ENCODE measurements around the gene CMIP. TPM values are rescaled to one million over a fixed set of nuclear protein-coding genes. Genes with fewer than 3 reads are reported as not detected.

CMIP gene
- total RNA-seq, 1 experiment from 2014 or later = 68.0 TPM

DNA sequence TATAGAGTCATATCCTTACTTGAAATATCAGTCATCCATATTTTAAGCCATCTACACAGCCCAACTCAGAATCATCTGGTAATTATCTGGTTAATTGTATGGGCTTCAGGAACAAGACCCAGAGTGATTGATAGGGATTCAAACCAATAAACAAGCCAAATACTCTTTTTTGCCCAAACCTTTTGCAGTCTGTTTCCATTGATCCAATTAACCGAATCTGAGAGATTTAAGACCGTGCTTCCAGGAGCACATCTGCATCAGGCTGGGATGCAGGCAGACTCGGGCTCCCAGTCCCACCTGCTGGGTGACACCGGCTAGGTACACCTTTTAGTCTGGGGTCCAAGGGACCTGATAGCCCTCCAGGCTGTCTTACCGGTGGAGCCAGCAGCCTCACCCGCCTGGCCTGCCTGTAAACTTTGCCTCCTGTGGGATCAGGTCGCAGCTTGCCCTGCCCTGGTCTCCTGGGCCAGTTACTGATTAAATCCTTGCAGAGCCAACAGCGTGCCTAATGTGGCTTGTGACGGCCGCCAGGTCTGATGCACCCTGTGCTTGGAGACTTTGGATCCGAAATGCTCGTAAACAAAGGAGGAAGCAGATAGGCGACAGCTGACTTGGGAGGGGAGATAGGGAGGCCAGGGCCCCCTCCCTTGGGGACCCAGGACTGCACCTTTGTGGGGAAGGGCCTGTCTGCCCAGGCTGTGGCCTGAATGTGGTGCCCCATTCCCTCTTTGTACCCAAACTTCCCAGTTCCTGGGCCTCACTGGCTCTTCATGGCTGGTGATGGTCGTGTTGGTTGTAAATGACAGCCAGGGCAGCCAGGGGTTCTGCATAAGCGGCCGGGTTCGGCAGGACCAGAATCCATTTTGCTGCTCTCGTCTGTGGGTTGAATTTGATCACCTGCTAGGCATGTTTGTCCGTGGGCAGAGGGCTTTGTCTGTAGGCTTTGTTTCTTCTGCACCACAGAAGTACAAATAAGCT, 3.8 kb downstream of the CMIP start:
- H3K27ac Mint-ChIP-seq (ENCODE audit: unreplicated experiment) = peak overlapping the region; percentile 78
- peaks cover 68% of the 10 kb centered on the region for H3K4me1 ChIP-seq
- H3K36me3 ChIP-seq (ENCODE audit: control insufficient read depth, insufficient read depth, low read length) = 0 out of 2 replicates have a peak, but pooled peaks cover 2% of the 10 kb centered on the region
- H3K36me3 Mint-ChIP-seq (ENCODE audit: insufficient read depth, unreplicated experiment) = peaks cover 32% of the 10 kb centered on the region
- H3K27me3 ChIP-seq (replicated peaks; ENCODE audit: control insufficient read depth, insufficient read depth, low read length) = no peaks in the 10 kb centered on the region
- H3K4me3 ChIP-seq (ENCODE audit: low read depth, low read length) = peak overlapping the region; percentile 19
- TF ChIP-seq CTCF (IDR thresholded peaks at IDR 0.05; ENCODE audit: insufficient read depth in 1 of 2, low read depth in 1 of 2, low read length in 1 of 2, severe bottlenecking in 1 of 2, unreplicated experiment in 1 of 2) = no peak
- ChIA-PET POLR2A (no interaction called here), CTCF (interaction anchor here (0.7 kb wide), 1 partner anchor 45 kb away, joined by 4 read pairs; no protein-coding TSS in a partner anchor)
- DNase-seq = peak; percentile 91 to 96
- H3K4me1 Mint-ChIP-seq (ENCODE audit: low read depth, unreplicated experiment) = peaks cover 48% of the 10 kb centered on the region
- no peaks in the 10 kb centered on the region for H3K9me3 ChIP-seq
- H3K9me3 Mint-ChIP-seq (ENCODE audit: unreplicated experiment) = no peaks in the 10 kb centered on the region
- H3K27me3 Mint-ChIP-seq (ENCODE audit: insufficient read depth, unreplicated experiment) = no peaks in the 10 kb centered on the region
- H3K4me3 Mint-ChIP-seq (ENCODE audit: unreplicated experiment) = peak overlapping the region; percentile 84
- intact Hi-C loops (cut with micrococcal nuclease; ENCODE audit: unreplicated experiment) = loop anchor here (1.0 to 5.0 kb wide), 6 partner anchors 34 to 152 kb away; no protein-coding TSS in a partner anchor
- BruUV-seq (replicated peaks) = no TSS peak

DNA sequence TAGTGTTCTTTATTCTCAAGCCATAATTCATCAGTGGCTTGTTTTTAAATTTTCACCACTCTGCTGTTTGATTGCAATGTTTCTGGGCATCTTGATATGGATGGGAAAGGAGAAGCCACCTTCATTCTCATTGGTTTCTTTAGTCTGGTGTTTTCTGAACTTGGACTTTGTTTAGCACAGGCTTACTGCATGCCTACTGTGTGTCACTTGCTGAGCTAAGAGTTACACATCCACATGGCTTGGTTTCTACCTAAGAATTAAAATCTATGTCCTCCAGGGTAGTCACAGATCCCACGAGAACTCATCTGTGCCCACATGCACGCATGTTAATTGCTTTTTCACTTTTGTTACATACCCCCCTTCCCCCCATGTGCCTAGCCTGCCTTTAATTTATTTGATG, 4.6 kb downstream of the CMIP start:
- H3K36me3 Mint-ChIP-seq (ENCODE audit: insufficient read depth, unreplicated experiment) = peaks cover 25% of the 10 kb centered on the region
- no peaks in the 10 kb centered on the region for H3K27me3 Mint-ChIP-seq (ENCODE audit: insufficient read depth, unreplicated experiment)
- no peak for TF ChIP-seq CTCF (IDR thresholded peaks at IDR 0.05; ENCODE audit: insufficient read depth in 1 of 2, low read depth in 1 of 2, low read length in 1 of 2, severe bottlenecking in 1 of 2, unreplicated experiment in 1 of 2)
- 0 out of 2 replicates have a peak, but pooled peaks cover 2% of the 10 kb centered on the region for H3K36me3 ChIP-seq (ENCODE audit: control insufficient read depth, insufficient read depth, low read length)
- H3K4me3 ChIP-seq (ENCODE audit: low read depth, low read length) = no peak overlapping the region
- H3K4me3 Mint-ChIP-seq (ENCODE audit: unreplicated experiment) = peak overlapping the region; percentile 84
- CTCF ChIA-PET = no interaction called here
- intact Hi-C loops (cut with micrococcal nuclease; ENCODE audit: unreplicated experiment) = loop anchor here (2.0 to 5.0 kb wide), 3 partner anchors 33 to 100 kb away; no protein-coding TSS in a partner anchor
- no TSS peak for BruUV-seq (replicated peaks)
- H3K9me3 ChIP-seq = no peaks in the 10 kb centered on the region
- peak overlapping the region; percentile 78 for H3K27ac Mint-ChIP-seq (ENCODE audit: unreplicated experiment)
- H3K27me3 ChIP-seq (replicated peaks; ENCODE audit: control insufficient read depth, insufficient read depth, low read length) = no peaks in the 10 kb centered on the region
- DNase-seq = no peak
- no peaks in the 10 kb centered on the region for H3K9me3 Mint-ChIP-seq (ENCODE audit: unreplicated experiment)
- H3K4me1 Mint-ChIP-seq (ENCODE audit: low read depth, unreplicated experiment) = peaks cover 42% of the 10 kb centered on the region
- H3K4me1 ChIP-seq = peaks cover 61% of the 10 kb centered on the region
- POLR2A ChIA-PET = no interaction called here

- Mint-ChIP-seq H3K36me3 (ENCODE audit: insufficient read depth, unreplicated experiment) (peaks cover 25% of the 10 kb centered on the region), H3K9me3 (ENCODE audit: unreplicated experiment) (no peaks in the 10 kb centered on the region), H3K4me1 (ENCODE audit: low read depth, unreplicated experiment) (peaks cover 48% of the 10 kb centered on the region), H3K4me3 (ENCODE audit: unreplicated experiment) (no peak overlapping the region), H3K27ac (ENCODE audit: unreplicated experiment) (no peak overlapping the region), H3K27me3 (ENCODE audit: insufficient read depth, unreplicated experiment) (no peaks in the 10 kb centered on the region)
- no TSS peak for BruUV-seq (replicated peaks)
- ChIA-PET CTCF (interaction anchor here (0.7 to 2.8 kb wide), 3 partner anchors 21 to 84 kb away, joined by 3 to 7 read pairs (median 3); no protein-coding TSS in a partner anchor), POLR2A (no interaction called here)
- H3K36me3 ChIP-seq (ENCODE audit: control insufficient read depth, insufficient read depth, low read length) = 0 out of 2 replicates have a peak, but pooled peaks cover 2% of the 10 kb centered on the region
- no peak overlapping the region for H3K4me3 ChIP-seq (ENCODE audit: low read depth, low read length)
- DNase-seq = no peak
- H3K9me3 ChIP-seq = no peaks in the 10 kb centered on the region
- intact Hi-C loops (cut with micrococcal nuclease; ENCODE audit: unreplicated experiment) = loop anchor here (2.0 to 5.0 kb wide), 3 partner anchors 32 to 99 kb away; no protein-coding TSS in a partner anchor
- H3K4me1 ChIP-seq = peaks cover 61% of the 10 kb centered on the region
- H3K27me3 ChIP-seq (replicated peaks; ENCODE audit: control insufficient read depth, insufficient read depth, low read length) = no peaks in the 10 kb centered on the region
- TF ChIP-seq CTCF (IDR thresholded peaks at IDR 0.05; ENCODE audit: insufficient read depth in 1 of 2, low read depth in 1 of 2, low read length in 1 of 2, severe bottlenecking in 1 of 2, unreplicated experiment in 1 of 2) = no peak
These were observed 5.4 kb downstream of the CMIP start for GRCh38 chr16:81449899-81450608.
